HG03469 (cell line): ENCODE data around the gene GRIN1.
A peak's percentile ranks its signal among the peaks of the same experiment; 100 is the strongest.
"Not testable (repeated sequence)": the region's sequence is repeated elsewhere in the genome, so short reads cannot be mapped to it uniquely, and the experiment has no call there.

Source experiments
- ATAC-seq: cut with Tn5 transposase; IDR thresholded peaks from one replicate; pipeline ENCODE4 v1.9.1; 2021; ENCODE audit warnings: mild to moderate bottlenecking, moderate library complexity, moderate number of reproducible peaks; ENCODE audit not compliant: unreplicated experiment

The GRIN1 gene

DNA sequence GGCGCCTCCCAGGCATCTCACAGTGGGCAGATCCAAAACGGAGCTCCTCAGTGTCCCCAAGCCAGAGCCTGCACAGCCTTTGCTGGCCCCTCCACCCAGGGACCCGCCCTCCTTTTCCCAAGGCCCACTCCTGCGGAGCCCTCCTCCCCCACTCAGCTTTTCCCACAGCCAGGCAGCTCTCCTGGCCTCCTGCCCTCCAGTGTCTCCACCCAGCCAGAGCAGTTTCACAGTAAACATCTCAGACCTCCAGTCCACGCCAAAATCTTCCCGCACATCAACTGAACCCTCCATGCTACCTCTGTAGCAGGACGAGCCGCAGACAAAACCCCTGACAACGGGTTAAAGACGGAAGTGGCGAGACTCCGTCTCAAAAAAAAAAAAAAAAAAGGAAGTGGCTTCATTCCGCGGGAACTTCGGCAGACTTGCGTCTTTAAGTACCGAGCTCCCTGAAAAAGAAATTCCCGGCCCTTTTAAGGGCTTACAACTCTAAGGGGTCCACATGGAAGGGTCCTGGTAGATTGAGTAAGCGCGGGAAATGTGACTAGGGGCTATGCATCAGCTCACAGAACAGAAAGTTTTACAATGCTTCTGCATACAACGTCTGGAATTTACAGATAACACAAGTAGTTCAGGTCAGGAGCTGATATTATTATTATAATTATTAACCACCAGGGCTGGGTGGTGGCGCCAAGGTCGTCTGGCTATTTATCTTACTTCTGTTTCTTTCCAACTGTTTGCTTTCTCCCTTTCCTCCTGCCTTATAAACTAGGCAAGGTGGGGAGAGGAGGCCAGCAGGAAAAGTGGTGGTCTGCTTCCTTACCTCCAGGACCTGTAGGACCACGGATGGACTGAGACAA is 11.4 kb upstream of the GRIN1 start:
- ATAC-seq = no peak

DNA sequence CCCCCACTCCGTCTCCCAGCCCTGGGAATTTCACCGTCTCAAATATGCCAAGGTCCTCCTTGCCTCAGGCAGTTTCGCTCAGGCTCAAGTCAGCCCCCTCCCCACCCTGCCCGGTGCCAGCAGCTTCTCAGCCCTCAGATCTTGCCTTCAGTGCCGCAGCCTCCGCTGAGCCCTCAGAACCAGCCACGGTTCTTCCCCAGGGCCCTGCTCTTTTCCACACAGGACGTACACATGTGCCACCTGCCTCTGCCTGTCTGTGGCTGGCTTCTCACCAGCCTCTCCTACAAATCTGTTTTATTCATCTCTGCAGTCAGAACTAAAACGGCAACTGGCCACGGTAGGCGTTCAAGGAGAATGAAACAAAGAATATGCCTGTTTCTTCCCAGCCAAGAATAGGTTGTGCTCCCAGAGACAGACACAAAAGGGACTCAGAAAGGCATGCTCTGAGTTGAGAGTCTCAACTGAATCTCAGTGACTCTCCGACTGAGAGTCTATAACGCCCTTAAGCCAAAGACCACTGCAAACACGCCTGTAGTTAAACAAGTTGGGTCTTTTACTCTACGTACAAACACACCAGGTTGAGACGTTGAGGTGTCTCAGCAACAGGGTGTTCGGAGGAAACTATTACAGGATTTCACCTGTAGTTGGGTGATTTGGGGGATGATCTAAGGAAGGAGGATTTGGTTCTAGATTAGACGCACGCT is 10.6 kb upstream of the GRIN1 start:
- ATAC-seq = no peak

DNA sequence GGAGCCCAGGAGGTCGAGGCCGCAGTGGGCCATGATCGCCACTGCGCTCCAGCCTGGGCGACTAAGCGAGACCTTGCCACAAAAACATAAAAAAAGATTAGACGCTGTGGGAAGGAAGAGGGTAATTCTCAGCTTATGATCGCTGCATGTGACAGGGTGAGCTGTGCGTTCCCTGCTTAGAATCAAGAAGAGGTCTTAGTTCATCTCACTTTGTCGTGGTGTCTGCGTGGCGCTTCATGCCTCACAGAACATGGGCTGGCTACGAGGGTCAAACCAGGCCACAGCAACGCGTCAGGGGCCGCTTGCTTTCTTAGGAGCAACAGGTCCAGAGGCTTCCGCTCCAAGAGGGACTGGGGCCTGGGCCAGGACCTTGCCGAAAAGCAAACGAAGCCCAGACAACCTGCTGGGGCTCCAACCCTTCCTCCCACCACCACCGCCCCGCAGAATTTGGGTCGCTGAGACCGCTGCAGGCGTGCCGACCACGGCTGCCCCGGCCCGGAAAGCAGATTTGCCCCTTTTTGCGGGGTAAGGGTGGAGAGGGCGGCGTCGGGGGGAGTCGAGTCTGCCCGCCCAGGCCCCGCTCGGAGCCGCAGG is 10.0 kb upstream of the GRIN1 start:
- no peak for ATAC-seq

DNA sequence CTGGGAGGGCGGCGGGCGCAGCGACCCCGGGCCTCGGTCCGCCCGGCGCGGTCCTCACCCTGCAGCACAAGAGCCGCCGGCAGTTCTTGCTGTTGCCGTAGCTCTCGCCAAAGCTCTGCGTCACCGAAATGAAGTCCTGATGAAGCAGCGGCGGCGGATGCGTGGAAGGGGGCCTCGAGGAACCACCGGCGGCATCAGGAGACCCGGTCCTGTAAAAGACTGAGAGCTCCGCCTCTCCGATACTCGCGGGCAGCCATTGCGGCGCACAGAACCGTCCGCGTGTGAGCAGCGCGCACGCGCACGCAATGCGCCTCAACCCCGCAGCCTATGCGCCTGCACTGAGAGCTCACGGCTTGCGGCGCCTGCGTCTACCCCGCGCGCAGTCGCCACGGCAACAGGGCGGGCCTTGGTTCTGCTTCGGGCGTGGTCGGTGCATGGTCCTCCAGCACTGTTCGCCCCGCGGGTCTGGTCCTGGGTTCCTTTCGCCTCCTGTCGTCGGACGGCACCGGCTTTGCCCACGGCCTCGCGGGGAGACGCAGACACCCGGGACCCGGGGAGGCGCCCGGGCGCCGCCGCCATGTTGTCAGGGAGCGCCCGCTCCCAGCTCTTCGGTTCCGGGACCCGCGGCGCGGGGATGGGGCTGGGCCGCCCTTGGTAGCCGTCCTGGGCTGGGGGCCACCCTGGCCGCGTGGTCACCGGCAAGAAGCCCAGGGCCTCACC is 9.3 kb upstream of the GRIN1 start:
- ATAC-seq = peak; percentile 71

DNA sequence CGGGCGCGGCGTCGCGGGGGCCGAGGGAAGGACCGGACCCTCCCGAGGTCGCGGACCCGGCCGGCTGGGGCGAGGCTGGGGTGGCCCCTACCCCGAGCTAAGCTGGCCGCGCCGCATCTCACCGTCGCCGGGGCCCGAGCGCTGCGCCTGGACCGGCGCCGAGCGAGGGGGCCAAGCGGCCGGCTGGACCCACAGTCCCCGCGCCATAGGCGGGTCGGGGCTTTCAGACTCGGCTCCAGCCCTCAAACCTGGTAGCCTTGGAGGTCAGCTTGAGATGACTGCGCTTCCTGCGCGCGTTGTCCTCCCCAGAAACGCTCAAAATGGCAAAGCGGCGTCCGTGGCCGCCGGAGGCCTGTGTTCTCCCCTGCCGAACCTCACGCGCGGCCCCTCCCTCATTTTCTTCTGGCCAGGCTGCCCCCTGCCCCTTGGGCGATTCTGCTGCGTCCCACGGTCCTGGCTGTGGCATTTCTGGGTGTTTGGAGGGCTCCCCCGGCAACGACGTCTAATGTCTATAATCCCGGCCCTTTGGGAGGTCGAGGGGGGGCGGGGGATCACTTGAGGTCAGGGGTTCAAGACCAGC is 8.7 kb upstream of the GRIN1 start:
- peak; percentile 22 for ATAC-seq

DNA sequence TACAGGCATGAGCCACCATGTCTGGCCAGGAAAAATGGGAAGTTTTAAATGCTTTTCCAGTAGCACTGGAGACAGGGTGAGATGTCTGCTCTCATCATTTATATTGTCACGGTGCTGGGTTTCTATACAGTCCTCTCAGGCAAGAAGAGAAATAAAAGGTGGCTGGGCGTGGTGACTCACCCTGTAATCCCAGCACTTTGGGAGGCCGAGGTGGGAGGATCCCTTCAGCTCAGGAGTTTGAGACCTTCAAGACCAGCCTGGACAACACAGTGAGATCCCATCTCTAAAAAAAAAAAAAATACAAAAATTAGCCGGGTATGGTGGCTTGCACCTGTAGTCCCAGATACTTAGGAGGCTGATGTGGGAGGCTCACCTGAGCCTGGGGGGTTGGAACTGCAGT is 4.8 kb upstream of the GRIN1 start:
- ATAC-seq = no peak

DNA sequence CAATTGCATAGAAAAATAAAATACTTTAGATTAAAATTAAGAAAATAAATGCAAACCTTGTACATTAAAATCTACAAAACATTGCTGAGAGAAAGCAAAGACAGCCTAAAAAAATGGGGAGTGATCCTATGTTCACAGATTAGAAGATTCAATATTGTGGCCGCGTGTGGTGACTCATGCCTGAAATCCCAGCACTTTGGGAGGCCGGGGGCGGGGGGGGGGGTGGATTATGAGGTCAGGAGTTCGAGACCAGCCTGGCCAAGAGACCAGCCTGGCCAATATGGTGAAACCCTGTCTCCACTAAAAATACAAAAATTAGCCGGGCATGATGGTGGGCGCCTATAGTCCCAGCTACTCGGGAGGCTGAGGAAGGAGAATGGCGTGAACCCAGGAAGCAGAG is 3.8 kb upstream of the GRIN1 start:
- ATAC-seq = not testable (repeated sequence)

DNA sequence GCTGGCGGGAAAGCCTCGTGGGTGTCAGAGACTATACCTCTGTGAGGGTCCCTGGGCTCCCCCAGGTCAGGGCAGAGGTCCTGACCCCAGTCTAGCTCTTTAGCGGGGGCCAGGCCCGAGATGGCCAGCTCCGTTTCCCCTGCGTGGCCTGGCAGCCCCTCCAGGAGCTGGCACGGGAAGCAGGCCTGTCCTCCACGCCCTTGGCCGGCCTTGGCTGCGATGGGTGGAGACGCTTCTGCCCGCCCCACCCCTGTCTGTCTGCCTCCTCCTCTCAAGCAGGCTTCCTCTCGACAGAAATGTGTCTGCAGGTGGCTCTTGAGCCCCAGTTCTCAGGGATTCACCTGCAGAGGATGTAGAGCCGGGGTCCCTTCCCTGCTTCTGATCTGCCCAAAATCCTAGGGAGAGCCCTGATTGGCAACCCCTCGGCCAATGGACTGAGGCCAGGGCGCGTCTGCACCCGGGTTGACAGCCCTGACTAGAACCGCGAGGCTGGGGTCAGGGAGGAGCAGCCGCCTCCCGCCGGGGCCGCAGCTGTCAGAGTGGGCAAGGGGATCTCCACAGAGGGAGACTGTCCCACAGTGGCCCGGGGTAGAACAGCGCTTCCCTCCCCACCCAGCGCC is 2.6 kb upstream of the GRIN1 start:
- no peak for ATAC-seq

DNA sequence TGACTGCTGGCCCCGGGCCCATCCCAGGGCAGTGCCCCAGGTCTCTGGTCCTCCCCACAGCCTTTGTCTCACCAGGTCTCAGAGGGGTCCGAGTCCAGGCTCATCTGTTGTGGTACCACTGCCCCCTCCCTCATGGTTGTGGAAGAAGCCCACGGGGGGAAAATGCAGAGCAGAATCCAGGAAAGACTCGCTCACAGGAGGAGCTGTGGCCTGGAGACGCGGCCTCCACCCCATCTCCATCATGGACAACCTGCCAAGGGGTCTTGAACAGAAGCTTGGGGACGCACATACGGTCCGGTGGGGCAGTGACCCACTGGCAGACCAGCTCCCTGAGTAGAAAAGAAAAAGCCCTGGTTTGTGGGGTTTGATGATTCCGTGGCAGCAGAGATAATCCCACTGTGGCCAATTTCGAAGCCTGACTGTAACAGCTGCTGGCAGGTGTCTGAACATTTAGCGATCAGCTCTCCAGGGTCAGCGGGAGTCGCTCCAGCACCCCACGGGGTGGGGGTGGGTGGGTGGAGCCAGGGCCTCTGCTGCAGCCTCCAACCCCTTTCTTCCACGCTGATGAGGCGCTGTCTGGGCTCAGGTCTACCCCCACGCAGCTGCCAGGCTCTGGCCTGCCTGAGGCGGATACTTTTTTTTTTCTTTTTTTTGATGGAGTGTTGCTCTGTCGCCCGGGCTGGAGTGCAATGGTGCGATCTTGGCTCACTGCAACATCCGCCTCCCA is 1.9 kb upstream of the GRIN1 start:
- no peak for ATAC-seq

DNA sequence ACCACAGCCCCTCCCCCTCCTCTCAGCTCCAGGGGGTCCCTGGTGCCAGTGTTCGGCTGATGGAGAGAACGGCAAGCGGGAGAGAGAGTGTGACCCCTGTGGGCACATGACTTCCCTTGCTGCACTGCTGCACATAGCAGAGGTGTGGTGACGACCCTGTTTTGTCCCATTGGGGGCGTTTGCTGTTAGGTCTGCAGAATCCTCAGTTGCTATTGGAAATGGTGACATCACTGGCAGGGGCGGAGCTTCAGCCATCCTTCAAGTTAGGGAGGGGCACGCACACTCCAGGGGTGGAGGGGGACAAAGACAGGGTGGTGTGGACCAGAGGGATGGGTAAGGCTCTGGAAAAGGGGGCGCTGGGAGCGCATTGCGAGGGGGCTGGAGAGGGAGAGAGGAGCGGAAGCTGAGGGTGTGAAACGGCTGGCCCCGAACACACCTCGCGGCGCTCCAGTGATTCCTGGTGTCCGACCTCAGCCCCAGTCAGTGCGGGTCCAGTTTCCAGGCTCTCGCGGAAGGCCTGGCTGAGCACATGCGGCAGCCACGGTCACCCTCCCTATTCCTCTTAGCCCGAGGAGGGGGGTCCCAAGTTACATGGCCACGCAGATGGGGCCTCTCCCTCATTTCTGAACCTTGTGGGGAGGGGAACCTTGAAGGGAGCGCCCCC is 764 bp upstream of the GRIN1 start:
- ATAC-seq = no peak

DNA sequence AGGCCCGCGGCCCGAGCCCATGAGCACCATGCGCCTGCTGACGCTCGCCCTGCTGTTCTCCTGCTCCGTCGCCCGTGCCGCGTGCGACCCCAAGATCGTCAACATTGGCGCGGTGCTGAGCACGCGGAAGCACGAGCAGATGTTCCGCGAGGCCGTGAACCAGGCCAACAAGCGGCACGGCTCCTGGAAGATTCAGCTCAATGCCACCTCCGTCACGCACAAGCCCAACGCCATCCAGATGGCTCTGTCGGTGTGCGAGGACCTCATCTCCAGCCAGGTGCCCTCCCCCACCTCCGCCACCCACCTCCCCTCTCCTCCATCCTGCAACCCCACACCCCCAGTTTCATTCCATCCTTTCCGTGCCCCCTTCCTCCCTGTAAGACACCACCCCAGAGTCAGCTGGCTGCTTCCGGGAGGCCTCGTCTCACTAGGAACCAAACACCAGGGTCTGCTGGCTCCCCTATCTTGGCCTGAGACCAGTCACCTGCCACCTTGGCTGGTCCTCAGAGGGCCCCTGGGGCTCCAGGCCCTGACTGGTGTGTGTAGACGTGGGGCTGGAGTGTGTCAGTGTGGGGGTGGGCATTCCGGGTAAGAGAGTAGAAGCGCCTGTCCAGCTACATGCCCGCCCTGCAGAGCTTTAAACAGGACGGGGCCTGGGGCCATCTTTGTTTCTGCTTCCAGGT is 655 bp downstream of the GRIN1 start:
- ATAC-seq = no peak

DNA sequence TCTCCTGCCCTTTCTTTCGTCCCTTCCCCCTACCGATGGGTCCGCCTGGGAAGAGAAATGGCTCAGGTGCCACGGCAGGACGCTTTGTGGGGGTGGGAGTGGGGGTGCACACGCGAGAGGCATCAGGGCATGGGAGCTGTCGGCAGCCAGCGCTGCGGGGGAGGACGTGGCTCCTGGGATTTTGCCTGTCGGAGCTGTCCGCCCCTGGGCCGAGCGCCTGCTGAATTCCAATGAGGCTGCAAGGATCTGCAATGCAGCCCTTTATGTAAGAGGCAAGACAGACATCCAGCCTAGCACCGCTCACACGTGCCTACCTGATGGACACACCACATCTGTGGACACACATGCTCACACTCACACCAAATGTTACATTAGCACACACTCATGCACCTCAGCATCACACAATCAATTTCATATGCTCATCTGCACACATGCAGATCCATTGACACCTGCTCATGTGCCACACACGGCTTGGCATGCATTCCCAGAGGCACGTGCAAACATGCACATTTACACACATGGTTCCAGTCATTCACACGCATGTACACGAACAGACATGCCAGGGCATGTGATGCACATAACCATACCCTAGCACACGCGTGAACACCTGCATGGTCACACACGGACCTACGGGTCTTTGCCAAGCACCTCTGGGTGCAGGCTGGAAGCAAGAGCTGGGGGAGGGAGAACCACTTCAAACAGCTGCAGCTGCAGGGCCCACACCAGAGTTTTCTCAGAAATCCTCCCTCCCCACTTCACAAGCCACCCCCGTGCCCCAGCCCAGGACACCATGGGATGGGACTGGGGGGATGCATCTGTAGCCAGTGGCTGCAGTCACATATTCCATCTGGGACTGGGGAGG is 1.4 kb downstream of the GRIN1 start:
- ATAC-seq = no peak

DNA sequence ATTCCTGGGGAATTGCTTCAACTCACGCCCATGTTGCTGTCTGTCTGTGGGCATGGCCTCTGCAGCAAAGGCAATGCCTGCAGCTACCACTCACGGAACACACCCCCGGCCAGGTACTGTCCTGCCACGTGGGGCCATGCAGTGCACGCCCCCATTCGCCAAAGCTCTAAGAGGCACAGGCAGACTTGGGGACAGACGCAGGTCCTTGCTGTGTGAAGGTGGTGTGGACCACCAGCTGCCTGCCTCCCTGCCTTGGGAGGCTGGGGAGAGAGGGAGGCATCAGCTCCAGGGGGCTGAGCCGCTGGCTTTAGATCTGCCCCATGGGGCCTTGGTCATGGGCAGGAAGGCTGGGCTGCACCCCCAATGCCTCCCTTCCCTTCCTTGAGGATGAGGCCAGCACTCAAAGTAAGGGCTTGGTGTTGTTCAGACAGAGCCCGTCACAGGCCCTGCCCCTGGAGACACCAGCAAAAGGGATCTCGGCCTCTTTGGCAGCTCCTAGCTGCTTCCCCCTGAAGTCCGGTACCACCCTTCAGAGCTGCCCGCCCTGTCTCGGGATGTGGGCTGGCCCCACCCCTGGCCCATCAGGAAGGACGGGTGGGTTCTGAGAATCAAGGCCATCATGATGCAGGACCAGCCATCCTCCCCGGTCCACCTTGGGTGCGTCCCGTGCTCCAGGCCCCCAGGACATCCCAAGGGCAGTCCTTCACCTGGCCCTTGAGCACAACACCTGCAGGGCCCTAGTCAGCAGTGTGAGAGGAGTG is 2.3 kb downstream of the GRIN1 start:
- ATAC-seq = no peak

DNA sequence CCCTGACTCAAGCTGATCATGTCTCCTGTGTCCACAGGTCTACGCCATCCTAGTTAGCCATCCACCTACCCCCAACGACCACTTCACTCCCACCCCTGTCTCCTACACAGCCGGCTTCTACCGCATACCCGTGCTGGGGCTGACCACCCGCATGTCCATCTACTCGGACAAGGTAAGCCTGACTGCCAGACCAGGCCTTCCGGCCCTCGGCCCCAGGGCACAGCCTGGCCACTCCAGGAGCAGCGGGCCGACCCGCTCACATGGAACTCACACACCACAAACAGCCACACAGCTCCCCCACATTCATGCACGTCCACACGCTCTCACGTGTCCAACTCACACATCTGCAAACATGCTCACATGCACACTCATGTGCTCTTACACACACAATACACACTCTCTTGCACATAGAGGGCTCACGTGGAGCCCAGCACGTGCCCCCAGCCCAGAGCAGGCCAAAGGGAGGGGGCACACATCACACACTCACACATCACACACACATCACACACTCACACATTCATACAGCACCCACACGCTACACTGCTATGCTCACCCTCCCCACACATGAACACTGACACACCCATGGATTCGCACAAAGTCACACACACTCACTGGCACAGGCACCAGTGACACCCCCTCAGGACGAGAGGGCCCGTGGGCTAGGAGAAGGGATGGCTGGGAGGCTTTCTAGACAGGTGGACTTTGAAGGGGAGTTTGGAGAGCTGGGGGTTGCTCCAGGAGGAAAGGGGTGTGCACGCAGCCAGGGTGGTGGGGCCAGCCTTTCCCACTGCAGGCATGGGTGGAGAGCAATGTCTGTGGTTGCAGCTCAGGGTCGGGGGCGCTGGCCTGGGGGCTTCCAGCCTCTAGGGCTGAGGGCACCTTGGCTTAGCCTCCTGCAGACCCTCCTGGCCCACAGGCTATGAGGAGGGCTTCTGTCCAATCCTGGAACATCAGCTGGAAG is 3.3 kb downstream of the GRIN1 start:
- ATAC-seq = no peak

DNA sequence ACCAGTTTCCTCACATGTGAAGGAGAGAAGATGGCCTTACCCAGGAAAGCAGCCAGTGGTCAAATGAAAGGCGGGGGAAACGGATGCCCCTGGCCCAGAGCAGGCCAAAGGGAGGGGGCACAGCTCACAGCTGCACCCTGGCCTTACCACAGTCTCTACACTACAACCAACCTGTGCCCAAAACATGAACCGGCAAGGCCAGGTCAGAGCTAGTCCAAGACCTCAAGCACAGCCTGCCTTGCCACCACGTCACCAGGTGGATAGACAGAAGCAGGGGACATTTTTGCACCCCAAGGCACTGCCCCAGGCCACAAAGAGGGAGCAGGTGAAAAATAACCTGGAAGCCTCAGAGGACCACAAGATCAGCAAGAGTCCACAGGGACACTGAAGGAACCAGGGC is 4.5 kb downstream of the GRIN1 start:
- ATAC-seq = no peak
